ENCODE results near the gene ADCK2.
"Not testable (repeated sequence)": the region's sequence is repeated elsewhere in the genome, so short reads cannot be mapped to it uniquely, and the experiment has no call there.

ADCK2 gene

DNA sequence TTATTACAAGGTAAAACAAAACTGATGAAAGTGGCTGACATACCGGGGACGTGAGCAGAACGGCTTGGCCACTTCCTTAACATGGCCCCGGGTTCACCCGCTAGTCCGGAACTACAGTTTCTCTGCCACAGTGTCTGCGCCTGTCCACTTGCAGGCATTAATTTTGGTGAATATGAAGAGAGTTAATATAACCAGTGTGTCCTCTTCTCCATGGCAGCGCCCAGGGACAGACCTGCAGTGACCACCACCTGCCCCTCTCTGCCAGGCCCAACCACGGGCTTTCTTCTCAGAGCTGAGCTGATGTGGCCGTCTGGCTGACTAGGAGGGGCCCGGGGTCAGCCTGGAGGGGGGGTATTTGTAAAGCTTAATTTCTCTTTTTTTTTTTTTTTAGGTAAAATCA, 22.6 kb downstream of the ADCK2 start:
- no peak for DNase-seq (ENCODE audit: low read depth in 2 of 2)

DNA sequence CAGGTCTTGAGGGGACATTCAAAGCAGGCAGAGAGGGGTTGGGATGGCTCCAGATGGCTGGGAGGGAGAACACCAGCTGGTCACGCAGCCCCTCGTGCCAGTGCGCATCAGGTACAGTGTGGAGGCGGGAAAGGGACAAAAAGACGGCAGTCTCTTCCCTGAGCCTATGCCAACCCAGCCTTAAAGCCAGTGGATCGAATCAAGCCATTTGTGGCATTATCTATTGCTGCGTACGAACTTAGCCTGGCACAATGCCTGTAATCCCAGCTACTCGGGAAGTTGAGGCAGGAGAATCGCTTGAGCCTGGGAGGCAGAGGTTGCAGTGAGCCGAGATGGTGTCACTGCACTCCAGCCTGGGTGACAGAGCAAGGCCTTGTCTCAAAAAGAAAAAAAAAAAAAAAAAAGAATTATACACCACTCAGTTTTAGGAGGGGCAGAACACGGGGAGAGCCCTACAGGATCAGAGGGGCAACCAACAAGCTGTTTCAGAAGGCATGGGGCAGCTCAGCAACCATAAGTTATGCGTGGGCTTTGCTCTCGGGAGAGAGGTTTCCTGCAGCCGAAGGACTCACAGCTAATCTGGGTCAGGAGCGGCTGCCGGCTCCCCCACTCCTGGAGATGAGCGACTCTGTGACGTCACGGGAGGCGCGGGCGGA, 23.4 kb downstream of the ADCK2 start:
- peak; percentile 87 to 89 for DNase-seq (ENCODE audit: low read depth in 2 of 2)

DNA sequence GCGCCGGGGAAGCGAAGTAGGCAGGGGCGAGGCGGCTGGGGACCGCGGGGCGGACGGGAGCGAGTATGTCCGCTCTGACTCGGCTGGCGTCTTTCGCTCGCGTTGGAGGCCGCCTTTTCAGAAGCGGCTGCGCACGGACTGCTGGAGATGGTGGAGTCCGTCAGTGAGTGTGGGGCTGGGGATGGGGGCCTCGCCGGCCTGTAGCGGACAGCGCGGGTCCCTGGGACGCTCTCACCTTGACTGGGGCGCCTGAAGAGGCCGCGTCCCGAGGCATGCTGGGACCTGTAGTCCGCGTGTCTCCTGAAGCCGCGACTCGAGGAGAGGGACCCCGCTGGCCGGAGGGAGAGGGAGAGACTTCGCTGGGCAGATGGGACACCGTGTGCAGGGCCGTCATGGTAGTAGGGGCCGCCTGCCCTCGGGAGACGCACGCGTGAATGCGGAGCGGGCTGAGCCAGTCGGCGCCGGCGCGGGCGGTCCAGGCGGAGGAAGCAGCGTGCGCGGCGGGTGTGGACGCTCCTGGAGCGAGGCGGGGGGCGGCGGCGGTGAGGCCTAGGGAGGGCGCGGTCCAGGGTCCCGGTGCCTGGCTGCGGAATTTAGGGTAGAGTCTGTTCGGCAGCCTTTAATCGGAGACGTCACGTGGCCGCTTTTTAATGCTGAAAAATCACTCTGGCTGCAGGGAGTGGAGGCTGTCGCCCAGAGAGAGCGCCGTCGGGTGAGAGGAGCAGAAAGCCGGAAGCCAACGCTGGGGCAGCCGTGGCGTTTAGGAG, 24.1 kb downstream of the ADCK2 start, which contains the start of gene NDUFB2:
TSS of gene NDUFB2 (plus strand) at position 29 of the 767 bp plus-strand sequence. CDS start at position 66, 37 bp downstream.
- DNase-seq (ENCODE audit: low read depth in 2 of 2), result peak in 1 of 2 donors; percentile 51

DNA sequence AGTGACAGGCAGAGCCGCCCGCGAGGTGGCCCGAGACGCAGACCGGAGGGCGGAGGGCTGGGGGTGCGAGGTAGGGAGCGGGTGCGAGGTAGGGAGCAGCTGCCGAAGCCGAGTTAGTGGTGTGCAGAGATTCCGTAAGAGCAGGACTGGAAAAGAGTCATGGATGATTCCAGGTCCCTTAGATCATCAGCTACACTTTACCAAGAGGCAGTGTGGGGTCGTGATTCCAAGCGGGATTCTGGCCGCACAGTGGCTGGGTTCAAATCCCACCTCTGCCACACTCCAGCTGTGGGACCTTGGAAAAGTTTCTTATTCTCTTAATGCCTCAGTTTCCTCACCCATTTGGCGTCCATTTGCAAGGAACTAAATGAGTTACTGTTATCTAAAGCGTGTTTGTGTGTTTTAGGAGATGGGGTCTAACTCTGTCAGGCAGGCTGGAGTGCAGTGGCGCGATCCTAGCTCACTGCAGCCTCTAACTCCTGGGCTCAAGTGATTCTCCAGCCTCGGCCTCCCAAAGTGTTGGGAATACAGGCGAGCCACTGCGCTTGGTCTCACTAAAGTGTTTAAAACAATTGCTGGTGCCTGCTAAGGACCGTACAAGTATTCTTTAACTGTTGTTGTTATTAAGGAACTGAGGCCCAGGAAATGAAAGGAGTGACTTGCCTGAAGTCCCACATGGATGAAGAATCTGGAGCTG, 24.9 kb downstream of the ADCK2 start:
- DNase-seq (ENCODE audit: low read depth in 2 of 2), result no peak

DNA sequence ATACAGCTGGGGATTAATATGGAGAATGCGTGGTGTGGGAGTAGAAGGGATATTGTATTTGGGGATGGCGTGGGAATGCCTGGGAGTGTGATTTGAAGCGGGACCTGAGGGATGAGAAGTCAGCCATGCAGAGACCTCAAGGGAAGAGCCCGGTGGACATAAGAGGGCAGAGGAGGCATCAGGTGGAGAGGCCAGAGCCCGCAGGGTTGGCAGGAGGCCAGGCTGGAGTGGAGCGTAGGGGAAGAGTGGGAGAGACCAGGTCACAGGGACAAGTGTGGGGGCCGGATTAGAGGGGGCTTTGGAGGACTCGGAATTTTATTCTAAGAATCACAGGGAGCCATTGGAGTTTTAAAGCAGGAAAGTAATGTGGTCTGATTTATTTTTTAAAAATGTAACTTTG, 25.7 kb downstream of the ADCK2 start:
- DNase-seq (ENCODE audit: low read depth in 2 of 2), result no peak

DNA sequence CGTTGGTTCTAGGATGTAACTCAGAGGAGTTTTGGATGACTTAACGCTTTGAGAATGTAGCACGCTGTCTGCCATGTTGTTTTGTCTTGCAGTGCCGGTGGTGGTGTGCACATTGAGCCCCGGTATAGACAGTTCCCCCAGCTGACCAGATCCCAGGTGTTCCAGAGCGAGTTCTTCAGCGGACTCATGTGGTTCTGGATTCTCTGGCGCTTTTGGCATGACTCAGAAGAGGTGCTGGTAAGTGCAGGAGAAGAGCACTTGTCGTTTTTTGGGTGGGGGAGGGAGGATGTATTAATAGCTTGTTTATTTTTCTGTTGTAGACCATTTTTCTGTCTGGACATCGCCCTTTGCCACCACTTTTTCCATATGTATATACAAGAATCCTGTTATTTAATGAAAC, 30.0 kb downstream of the ADCK2 start:
- DNase-seq (ENCODE audit: low read depth in 2 of 2), result no peak

DNA sequence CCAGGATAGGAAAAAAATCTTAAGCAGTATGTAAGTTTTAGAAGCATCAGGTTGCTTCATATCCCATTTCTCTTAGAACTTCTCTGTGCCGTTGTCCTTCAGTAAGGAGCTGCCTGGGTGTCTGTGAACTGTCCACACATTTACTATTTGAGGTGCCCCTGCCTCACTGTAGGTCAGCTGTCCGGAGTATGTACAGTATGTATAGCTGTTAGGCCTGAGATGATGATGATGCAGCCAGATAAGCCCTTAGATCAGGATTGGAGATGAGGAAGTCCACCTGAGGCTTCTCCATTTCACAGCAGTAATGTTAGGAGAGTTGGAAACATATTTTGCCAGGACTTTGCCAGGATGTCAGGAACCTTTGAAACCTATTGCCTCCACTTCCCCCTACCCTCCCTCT, 31.5 kb downstream of the ADCK2 start:
- no peak for DNase-seq (ENCODE audit: low read depth in 2 of 2)

DNA sequence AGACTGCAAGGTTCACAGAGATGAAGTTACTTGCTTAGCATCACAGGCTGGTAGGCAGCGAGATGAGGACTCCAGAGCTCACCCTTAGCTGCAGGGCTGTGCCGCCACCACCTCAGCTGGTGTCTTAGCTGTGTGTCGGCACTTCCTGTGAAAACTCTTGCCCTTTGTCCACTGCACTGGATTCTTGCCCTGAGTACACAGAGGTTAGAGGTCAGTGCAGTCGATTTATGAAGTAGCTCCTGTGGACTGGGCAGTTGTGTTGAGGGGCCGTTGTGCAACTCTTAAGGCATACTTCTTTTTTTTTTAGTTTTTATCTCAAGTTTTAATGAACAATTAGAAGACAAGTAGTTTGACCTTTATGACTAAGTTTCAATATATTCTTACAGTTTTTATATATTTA, 34.4 kb downstream of the ADCK2 start:
- no peak for DNase-seq (ENCODE audit: low read depth in 2 of 2)

DNA sequence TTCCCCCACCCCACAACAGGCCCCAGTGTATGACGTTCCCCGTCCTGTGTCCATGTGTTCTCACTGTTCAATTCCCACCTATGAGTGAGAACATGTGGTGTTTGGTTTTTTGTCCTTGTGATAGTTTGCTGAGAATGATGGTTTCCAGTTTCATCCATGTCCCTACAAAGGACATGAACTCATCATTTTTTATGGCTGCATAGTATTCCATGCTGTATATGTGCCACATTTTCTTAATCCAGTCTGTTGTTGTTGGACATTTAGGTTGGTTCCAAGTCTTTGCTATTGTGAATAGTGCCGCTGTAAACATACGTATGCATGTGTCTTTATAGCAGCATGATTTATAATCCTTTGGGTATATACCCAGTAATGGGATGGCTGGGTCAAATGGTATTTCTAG, 36.0 kb downstream of the ADCK2 start:
- DNase-seq (ENCODE audit: low read depth in 2 of 2), result not testable (repeated sequence)

DNA sequence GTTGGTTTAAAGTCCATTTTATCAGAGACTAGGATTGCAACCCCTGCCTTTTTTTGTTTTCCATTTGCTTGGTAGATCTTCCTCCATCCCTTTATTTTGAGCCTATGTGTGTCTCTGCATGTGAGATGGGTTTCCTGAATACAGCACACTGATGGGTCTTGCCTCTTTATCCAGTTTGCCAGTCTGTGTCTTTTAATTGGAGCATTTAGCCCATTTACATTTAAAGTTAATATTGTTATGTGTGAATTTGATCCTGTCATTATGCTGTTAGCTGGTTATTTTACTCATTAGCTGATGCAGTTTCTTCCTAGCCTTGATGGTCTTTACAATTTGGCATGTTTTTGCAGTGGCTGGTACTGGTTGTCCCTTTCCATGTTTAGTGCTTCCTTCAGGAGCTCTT, 39.6 kb downstream of the ADCK2 start:
- not testable (repeated sequence) for DNase-seq (ENCODE audit: low read depth in 2 of 2)

DNA sequence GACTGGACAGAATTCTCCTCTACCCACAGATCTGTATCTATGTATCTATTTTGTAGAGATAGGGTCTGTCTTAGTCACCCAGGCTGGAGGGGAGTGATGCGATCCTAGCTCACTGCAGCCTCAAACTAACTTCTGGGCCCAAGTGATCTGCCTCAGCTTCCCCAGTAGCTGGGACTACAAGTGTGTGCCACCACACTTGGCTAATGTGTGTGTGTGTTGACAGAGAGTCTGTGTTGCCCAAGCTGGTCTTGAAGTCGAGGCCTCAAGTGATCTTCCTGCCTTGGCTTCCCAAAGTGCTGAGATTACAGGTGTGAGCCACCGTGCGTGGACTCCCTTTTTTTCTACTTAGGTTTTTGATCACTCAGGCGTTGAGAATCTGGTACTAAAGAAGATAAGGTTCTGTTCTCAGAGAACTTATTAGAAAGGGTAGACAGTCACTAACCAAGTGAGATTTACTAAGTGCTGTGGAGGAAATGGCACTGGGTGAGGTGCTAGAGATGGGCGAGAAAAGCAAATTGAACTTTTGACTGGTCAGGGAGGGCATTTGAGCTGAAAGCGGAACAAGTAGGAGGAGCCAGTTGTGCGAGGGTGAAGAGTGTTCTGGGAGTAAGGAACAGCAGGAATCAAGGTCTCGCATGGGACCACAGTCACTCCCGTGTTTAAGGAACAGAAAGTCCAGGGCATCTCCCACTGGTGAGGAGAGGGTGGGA, 41.7 kb downstream of the ADCK2 start:
- no peak for DNase-seq (ENCODE audit: low read depth in 2 of 2)

DNA sequence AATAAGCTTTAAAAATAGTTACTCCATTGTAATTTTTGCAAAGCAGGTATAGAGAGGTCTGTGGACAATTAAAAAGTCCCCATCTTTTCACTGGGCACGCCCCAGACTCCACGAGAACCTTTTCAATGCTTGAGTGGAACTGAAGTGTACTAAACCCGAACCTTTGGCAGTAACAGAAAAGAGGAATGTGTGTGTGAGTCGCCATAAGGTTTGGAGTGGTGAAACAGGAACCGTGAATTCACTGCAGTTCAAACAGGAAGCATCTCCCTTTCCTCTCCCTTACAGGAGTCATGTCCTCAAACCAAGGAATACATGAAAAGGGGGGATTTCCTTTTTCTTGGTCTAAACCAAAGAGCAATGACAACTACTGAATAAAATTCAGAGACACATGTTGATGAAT, 47.0 kb downstream of the ADCK2 start:
- DNase-seq (ENCODE audit: low read depth in 2 of 2), result no peak

DNA sequence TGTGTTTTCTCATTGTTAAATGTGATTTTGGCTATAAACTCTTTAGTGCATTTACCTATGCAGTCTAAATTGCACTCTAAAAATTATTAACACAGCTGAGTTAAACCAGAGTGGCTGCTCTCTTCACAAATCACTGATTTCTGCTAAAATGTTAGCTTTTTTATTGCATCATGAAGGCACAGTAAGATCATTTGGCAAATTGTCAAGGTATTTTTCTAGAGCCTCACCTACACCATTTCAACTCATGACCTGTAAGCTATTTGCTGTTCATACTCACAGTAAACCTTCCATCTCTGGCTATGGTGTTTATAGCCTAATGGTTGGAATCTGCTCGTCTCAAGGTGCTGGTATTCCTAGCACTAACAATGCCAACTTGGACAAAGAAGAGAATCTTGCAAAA, 49.5 kb downstream of the ADCK2 start:
- no peak for DNase-seq (ENCODE audit: low read depth in 2 of 2)

DNA sequence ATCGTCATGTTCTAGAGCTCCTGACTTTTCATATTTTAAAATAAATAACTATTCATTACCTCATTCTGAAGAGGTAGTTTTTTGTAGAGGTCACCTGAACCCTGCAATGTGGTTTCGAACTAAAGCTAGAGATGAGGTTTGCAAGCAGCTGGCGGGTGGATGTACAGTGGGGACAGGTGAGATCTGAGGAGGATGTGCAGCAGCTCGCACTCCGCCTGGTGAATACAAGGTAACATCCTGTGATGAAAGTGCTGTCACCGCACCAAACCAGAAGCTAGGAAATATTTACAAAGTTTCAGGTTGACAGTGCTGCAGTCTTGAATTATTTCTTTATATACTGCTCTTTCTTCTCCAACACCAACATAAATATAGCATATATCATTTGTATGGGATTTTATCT, 50.3 kb downstream of the ADCK2 start:
- DNase-seq (ENCODE audit: low read depth in 2 of 2), result no peak

DNA sequence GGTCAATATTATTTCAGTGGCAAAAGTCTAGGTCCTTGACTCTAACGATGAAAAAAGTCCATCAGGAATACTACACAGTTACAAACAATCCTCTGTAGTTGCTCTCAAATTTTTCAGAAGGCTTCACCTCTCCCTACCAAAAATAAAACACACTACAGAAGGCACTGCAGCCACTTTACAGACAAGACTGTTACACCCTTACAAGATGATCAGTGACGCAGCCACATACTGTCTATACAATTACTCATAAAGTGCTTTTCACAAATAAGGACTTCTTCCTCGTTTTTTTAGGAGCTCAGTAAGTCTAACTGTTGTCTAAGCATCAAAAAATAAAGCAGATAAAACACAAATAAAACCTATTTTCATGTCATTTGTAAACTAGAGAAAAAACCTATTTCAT, 50.8 kb downstream of the ADCK2 start:
- no peak for DNase-seq (ENCODE audit: low read depth in 2 of 2)

DNA sequence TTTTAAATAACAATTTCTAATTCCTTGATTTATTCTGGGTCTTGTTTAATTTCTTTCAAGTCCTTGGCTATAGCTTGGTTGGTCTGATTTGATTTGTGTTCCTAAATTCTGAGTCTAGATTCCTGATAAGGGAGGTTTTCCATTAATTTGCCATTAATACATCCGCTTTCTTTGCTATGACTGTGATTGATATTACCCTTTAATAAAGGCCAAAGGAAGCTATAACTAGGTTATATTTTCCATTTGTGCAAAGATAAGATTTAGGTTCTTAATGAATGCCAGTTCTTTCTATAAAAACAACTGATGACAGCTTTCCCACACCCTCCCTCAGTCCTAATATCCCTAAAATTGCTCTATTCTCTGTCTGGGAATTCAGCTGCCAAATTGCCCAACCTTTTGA, 52.0 kb downstream of the ADCK2 start:
- DNase-seq (ENCODE audit: low read depth in 2 of 2), result no peak

DNA sequence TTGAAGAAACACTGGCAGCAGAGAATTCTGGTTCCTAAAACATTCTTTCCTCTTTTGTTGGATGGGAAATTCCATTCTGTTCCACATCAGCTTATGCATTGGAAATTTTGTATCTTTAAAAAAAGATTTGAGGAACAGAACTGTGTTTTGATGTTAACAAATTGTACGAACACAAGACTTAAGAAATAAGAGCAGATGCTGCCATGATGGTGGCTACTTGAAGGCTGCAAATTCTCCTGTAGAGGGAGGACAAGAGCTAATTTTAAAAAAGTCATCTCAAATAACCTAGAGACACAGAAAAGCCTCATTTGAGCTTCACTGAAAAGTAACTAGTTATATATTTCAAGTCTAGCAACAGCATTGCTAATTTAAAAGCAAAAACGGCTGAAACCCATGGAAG, 53.5 kb downstream of the ADCK2 start:
- no peak for DNase-seq (ENCODE audit: low read depth in 2 of 2)

DNA sequence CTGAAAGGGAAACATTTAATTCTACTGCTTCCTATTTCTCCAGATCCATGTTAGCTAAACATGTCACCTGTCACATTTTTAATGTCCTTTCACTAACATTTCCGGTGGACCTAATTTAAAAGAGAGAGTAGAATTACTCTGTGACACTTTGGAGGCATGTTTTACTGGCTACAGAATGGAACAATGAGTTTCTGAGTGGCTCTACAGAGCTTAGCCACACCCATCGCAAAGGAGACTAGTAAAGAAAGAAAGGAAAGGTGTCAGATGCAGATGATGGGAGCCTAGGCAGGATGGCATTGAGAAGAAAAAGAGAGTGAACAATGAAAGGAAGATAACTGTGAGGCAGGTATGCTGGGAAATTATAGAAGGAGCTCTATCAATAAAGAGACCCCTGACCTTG, 59.7 kb downstream of the ADCK2 start:
- DNase-seq (ENCODE audit: low read depth in 2 of 2), result no peak

DNA sequence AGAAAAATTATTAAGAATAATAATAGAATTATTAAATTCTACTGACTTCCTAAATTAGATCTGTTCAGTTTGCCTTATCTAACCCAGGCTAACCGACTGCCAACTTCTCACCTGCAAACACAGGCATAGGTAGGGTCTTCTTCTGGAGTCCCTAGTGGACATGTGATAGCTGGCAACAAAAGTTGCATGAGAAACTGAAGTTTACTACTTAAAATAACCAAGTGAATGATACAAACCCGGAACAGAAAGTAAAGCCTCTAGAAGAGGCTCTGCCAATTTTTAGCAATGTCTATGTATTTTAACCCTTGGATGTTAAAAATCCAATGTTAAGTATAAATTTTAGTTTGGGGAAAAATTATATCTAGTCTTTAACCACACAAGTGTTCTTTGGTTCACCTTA, 61.4 kb downstream of the ADCK2 start:
- no peak for DNase-seq (ENCODE audit: low read depth in 2 of 2)

DNA sequence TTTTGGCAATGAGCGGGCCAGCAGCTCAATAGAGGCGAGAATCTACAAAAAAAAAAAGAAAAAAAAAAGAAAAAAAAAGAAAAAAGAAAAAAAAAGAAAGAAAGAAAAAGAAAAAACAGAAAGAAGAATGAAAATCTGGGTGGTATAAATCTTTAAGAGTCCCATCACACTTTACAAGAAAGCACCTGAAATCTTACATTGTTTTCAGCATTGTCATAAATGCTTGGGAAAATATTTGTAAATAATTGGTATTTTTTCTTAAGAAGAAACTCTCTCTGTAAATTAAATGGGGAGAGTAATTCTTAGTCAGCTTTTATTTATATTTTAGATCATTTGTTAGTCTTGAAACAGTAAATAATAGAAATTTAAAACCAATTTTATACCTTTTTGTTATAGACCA, 62.0 kb downstream of the ADCK2 start:
- no peak for DNase-seq (ENCODE audit: low read depth in 2 of 2)

DNA sequence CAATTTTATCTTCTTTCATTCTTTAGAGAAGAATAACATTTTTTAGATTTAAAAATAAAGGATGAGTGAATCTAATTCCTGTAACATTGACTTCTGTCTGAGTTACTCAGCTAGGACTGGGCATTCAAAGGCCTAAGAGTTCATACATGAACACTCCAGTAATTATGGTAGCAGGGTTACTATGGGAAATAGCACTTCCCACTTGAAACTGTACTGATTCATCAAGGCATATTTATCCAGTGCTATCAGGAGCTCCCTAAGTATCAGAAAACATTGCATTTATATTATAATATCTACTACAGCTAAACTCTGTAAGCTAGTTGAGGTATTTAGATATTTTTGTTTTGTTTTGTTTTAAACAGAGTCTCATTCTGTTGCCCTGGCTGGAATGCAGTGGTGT, 65.5 kb downstream of the ADCK2 start:
- no peak for DNase-seq (ENCODE audit: low read depth in 2 of 2)

DNA sequence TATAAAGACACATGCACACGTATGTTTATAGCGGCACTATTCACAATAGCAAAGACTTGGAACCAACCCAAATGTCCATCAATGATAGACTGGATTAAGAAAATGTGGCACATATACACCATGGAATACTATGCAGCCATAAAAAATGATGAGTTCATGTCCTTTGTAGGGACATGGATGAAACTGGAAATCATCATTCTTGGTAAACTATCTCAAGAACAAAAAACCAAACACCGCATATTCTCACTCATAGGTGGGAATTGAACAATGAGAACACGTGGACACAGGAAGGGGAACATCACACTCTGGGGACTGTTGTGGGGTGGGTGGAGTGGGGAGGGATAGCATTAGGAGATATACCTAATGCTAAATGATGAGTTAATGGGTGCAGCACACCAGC, 70.5 kb downstream of the ADCK2 start:
- DNase-seq (ENCODE audit: low read depth in 2 of 2), result not testable (repeated sequence)

Measured in stimulated activated CD8-positive, alpha-beta memory T cell treated with anti-CD3 and anti-CD28 coated beads, Interleukin-15, amount 100 ng/mL, for 4 hours (primary cell).